Caki2 (cell line): ENCODE data around the gene SCN1B. TPM values are rescaled to one million over a fixed set of nuclear protein-coding genes. Genes with fewer than 3 reads are reported as not detected.

Experiments
- DNase-seq: peaks from one replicate; pipeline ENCODE4 v3.0.0-alpha.2; 2015; ENCODE audit warnings: low read depth
- in situ Hi-C: cut with HindIII; loops from 2 replicates; pipeline ENCODE4 v1.10.0; 2016; ENCODE audit warnings: low sequenced_read_pairs, low pct_unique_long_range_greater_than_20kb, mixed read lengths
- total RNA-seq: library from RNA; depleted of rRNA; stranded (reverse); fragments of >200 nt; shearing (Covaris generic); gene quantifications from 2 replicates; pipeline ENCODE4 v1.2.3, GENCODE V29; 2014; ENCODE audit warnings: low replicate concordance; rRNA removed

Gene SCN1B
- total RNA-seq, 1 experiment from 2014 or later, result 3.3 TPM

DNA sequence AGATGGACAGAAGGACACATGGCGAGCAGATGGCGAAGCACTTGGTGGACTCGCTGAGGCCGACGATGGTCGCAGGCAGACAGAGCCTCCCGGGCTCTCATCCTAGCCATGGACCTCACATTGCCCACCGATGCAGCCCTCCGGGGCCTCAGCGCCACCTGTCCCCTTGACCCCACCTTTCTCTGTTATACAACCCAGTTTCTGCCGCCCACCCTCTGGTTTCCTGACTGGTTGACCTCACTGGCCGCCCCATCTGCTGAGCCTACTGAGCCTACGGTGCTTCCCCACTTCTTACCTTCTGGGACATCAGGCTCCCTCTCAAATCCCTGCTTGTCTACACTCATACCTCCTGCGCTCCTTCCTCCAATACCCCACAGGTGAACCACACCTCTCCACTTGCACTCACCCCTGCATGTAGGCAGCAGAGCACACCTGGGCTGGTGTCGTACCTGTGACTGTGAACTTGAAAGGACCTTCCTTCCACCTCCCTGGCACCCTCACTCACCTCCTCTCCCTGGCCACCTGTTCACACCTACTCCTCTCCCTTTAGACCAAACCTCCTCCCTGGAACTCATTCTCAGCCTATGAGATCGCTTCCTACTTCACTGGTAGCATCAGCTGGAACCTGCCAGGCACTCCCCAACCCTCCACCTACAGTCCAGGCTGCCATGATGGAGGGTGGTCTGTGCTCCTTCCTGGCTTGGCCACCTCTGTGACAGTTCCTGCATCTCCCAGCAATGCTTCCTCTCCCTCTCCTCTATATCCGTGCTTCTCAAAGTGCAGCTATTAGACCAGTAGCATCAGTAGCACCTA lies 47.3 kb downstream of the SCN1B start:
- DNase-seq, result no peak
- in situ Hi-C loops, result no loop called here

- in situ Hi-C loops, result no loop called here
- no peak for DNase-seq
Measured at GRCh38 chr19:35079826-35080225, 49.6 kb downstream of the SCN1B start.

- in situ Hi-C loops, result no loop called here
- DNase-seq, result no peak
Measured at GRCh38 chr19:35080613-35081170, 50.4 kb downstream of the SCN1B start.

DNA sequence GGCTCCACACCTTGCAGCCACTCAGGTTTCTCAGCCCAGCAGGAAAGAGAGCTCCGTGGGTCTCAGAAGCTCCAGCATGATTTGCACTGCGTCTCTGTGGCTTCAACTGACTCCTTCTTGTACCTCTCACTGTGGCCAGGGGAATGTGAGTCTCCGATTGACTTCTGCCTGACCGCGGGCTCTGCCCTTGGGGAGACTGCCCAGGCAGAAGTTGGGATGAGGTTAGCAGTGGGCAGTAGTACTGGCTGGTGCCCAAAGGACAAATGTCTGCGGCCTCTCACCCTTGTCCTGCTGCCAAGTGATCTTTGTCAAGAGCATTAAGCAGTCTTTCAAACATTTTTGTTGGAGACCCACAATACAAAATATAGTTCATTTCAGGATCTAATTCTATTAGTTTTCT lies 50.9 kb downstream of the SCN1B start:
- in situ Hi-C loops, result no loop called here
- no peak for DNase-seq

- in situ Hi-C loops, result no loop called here
- no peak for DNase-seq
Measured at GRCh38 chr19:35083691-35084508, 53.6 kb downstream of the SCN1B start.

GRCh38 chr19:35084509-35084762 lies 54.2 kb downstream of the SCN1B start:
- in situ Hi-C loops, result no loop called here
- DNase-seq, result no peak

DNA sequence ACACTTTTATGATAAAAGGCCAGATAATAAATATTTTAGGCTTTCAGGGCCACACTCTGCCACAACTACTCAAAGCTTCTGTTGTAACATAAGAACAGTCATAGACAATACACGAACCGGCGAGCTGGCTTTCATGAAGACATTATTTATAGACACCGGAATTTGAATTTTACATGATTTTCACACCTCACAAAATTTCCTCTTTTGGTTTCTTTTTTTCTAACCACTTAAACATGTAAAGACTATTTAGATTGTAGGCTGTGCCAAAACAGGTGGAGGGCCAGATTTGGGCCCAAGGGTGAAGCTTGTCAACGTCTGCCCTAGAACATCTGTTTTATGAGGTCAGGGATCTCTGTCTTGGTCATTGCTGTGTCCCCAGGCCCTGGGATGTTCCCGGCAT lies 55.7 kb downstream of the SCN1B start:
- in situ Hi-C loops, result no loop called here
- DNase-seq, result no peak

DNA sequence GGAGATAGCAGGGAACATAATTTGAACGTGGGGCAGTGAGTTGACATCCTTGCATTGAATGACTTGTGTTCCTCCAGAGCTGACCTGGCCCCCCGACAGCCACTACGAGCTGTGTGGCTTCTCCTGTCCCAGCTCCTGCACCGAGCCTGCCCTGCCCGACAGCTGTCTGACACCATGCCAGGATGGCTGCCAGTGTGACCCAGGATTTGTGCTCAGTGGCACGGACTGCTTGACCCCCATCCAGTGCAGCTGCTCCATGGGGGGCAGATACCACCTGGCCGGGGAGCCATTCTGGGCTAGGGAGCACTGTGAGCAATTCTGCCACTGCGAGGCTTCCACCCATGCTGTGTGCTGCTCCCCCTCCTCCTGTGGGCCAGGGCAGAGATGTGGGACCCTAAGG lies 56.2 kb downstream of the SCN1B start:
- in situ Hi-C loops, result no loop called here
- no peak for DNase-seq

DNA sequence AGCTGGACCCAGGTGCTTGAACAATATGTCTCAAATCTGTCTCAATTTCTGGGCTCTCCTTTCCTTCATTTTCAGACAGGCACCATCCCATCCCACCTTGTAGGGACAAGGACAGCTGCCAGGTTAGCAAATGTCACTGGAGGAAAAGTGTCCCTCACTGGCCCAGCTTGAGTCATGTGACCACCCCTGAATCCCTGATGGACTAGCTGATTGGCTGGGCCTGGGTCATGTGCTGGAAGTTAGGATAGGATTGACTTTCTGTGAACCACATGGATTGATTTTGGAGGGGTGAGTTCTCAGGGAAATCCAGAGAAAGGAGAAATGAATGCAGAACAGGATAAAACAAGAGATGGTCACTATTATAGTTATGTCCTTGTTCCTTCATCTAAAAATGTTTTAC lies 57.1 kb downstream of the SCN1B start:
- DNase-seq, result no peak
- in situ Hi-C loops, result no loop called here

- peak; percentile 44 for DNase-seq
- in situ Hi-C loops, result no loop called here
Measured at GRCh38 chr19:35088131-35088913, 58.1 kb downstream of the SCN1B start.

GRCh38 chr19:35089554-35089953 lies 59.3 kb downstream of the SCN1B start:
- in situ Hi-C loops, result no loop called here

More at GRCh38 chr19:35089554-35089953, 59.3 kb downstream of the SCN1B start:
- no peak for DNase-seq

Other genes with a start within 250 kb of the SCN1B start
- 0.23 and 2.7 TPM in 2 replicates for gene ZNF30, start 103.6 kb upstream of the SCN1B start, total RNA-seq
- gene ZNF792, start 66.2 kb upstream of the SCN1B start, total RNA-seq, result 3.9 and 6.7 TPM in 2 replicates
- gene GRAMD1A, start 30.1 kb upstream of the SCN1B start, total RNA-seq, result 32.8 and 44.9 TPM in 2 replicates
- 0.84 TPM in 1 of 2 replicates, not detected in the other for gene HPN, start 11.3 kb downstream of the SCN1B start, total RNA-seq
- not detected in 2 replicates for gene FXYD3, start 85.4 kb downstream of the SCN1B start, total RNA-seq
- gene LGI4, start 104.6 kb downstream of the SCN1B start, total RNA-seq, result 0.29 TPM in 1 of 2 replicates, not detected in the other
- not detected in 2 replicates for gene FXYD1, start 108.4 kb downstream of the SCN1B start, total RNA-seq
- gene FXYD7, start 112.8 kb downstream of the SCN1B start, total RNA-seq, result not detected in 2 replicates
- 43.7 and 51.5 TPM in 2 replicates for gene FXYD5, start 124.3 kb downstream of the SCN1B start, total RNA-seq
- not detected in 2 replicates for gene FAM187B, start 198.3 kb downstream of the SCN1B start, total RNA-seq
- gene LSR, start 218.5 kb downstream of the SCN1B start, total RNA-seq, result 13.0 and 33.0 TPM in 2 replicates
- 111 and 128 TPM in 2 replicates for gene USF2, start 238.5 kb downstream of the SCN1B start, total RNA-seq